PC-9 (cell line): ENCODE data around the gene PLEKHG2. TPM values are rescaled to one million over a fixed set of nuclear protein-coding genes. Genes with fewer than 3 reads are reported as not detected.
"Not testable (repeated sequence)": the region's sequence is repeated elsewhere in the genome, so short reads cannot be mapped to it uniquely, and the experiment has no call there.

Experiments
- BruUV-seq: library from RNA; stranded (reverse); fragments of 400-500 nt; replicated peaks from 2 replicates; lab custom pipeline; 2021; lab: Mats Ljungman, UMichigan
- CTCF ChIA-PET: fragments of 300-600 bp; sonication (Branson Sonifier 250); formaldehyde crosslinking; loops from one replicate; lab custom pipeline; 2022; ENCODE audit warnings: antibody characterized with exemption; lab: Charles Lee
- POLR2A ChIA-PET: fragments of 300-600 bp; sonication (Branson Sonifier 250); formaldehyde crosslinking; loops from one replicate; lab custom pipeline; 2022; ENCODE audit warnings: antibody characterized with exemption; ENCODE audit not compliant: unreplicated experiment; lab: Charles Lee
- DNase-seq, 2 experiments: peaks; one replicate each; pipeline versions ENCODE4 v3.0.0 to v3.0.0-alpha.2; 2015 to 2022; ENCODE audit warnings: mixed read lengths in 1 of 2
- H2AFZ ChIP-seq: fragments of 200-600 bp; sonication (generic); 2 replicates; pipeline ENCODE4 v1.8.1; 2017; ENCODE audit warnings: antibody characterized with exemption
- H3F3A ChIP-seq: fragments of 200-600 bp; sonication (generic); 2 replicates; pipeline ENCODE4 v1.8.1; 2017; ENCODE audit warnings: antibody characterized with exemption, mild to moderate bottlenecking, low read depth; ENCODE audit not compliant: insufficient read depth
- H3K27ac ChIP-seq: fragments of 200-600 bp; sonication (generic); 2 replicates; pipeline ENCODE4 v1.6.1; 2016; ENCODE audit warnings: mixed run types
- H3K27me3 ChIP-seq: fragments of 200-600 bp; sonication (generic); 2 replicates; pipeline ENCODE4 v1.6.1; 2016; ENCODE audit warnings: low read depth, mixed run types; ENCODE audit not compliant: insufficient read depth
- H3K36me3 ChIP-seq: fragments of 200-600 bp; sonication (generic); 2 replicates; pipeline ENCODE4 v1.6.1; 2016; ENCODE audit warnings: low read depth, mixed run types
- H3K4me1 ChIP-seq: fragments of 200-600 bp; sonication (generic); replicated peaks from 2 replicates; pipeline ENCODE4 v1.6.1; 2016; ENCODE audit warnings: mixed run types; ENCODE audit not compliant: insufficient read depth
- H3K4me2 ChIP-seq: fragments of 200-600 bp; sonication (generic); 2 replicates; pipeline ENCODE4 v1.6.1; 2017; ENCODE audit warnings: mixed run types
- H3K4me3 ChIP-seq: fragments of 200-600 bp; sonication (generic); 2 replicates; pipeline ENCODE4 v1.6.1; 2016; ENCODE audit warnings: mixed run types
- H3K79me2 ChIP-seq: fragments of 200-600 bp; sonication (generic); 2 replicates; pipeline ENCODE4 v1.6.1; 2017; ENCODE audit warnings: low read depth, mixed run types
- H3K9me2 ChIP-seq: fragments of 200-600 bp; sonication (generic); 2 replicates; pipeline ENCODE4 v1.8.1; 2017; ENCODE audit warnings: mild to moderate bottlenecking; ENCODE audit not compliant: insufficient read depth
- H3K9me3 ChIP-seq: fragments of 200-600 bp; sonication (generic); 2 replicates; pipeline ENCODE4 v1.8.1; 2016; ENCODE audit warnings: low read depth; ENCODE audit not compliant: insufficient read depth
- H4K20me1 ChIP-seq: fragments of 200-600 bp; sonication (generic); 2 replicates; pipeline ENCODE4 v1.8.1; 2017; ENCODE audit not compliant: insufficient read depth
- EZH2 ChIP-seq: fragments of 200-600 bp; sonication (generic); IDR thresholded peaks from 2 replicates; pipeline ENCODE4 v1.8.0; 2017; ENCODE audit warnings: antibody characterized with exemption, low read depth
- intact Hi-C: fragments of 100-400 bp; cut with micrococcal nuclease; formaldehyde crosslinking; loops from one replicate; pipeline ENCODE4 v1.10.0; 2022; ENCODE audit not compliant: unreplicated experiment
- total RNA-seq: library from RNA; stranded (reverse); gene quantifications from 2 replicates; pipeline ENCODE4 v1.2.3, GENCODE V29; 2021
- TF ChIP-seq, protein P1 (sequence below): fragments of 200-600 bp; sonication (generic); conservative IDR thresholded peaks from 2 replicates; pipeline ENCODE4 v1.6.1; 2017; ENCODE audit warnings: mixed run types, antibody characterized with exemption, mild to moderate bottlenecking, moderate library complexity

Gene PLEKHG2
- total RNA-seq, 1 experiment from 2014 or later: 26.1 TPM

DNA sequence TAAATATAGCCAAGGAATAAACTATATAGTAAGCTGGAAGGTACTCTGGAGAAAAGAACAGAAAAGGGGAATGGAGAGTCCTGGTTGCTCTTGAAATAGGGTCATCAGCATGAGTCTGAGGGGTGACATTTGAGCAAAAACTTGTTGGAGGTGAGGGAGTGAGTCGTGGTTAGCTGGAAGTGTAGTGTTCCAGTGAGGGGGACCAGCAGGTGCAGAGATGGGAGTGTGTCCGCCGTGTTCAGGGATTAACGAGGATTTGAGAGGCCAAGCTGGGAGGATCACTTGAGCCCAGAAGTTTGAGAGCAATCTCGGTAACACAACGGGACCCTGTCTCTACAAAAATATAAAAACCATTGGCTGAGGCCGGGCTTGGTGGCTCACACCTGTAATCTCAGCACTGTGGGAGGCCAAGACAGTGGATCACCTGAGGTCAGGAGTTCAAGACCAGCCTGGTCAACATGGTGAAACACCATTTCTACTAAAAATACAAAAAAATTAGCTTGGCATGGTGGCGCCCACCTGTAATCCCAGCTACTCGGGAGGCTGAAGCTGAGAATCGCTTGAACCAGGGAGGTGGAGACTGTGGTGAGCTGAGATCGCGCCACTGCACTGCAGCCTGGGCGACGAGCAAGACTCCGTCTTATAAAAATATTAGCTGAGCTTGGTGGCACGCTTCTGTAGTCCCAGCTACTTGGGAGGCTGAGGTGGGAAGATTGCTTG is 34.1 kb downstream of the PLEKHG2 start:
- TF ChIP-seq, protein P1, sequence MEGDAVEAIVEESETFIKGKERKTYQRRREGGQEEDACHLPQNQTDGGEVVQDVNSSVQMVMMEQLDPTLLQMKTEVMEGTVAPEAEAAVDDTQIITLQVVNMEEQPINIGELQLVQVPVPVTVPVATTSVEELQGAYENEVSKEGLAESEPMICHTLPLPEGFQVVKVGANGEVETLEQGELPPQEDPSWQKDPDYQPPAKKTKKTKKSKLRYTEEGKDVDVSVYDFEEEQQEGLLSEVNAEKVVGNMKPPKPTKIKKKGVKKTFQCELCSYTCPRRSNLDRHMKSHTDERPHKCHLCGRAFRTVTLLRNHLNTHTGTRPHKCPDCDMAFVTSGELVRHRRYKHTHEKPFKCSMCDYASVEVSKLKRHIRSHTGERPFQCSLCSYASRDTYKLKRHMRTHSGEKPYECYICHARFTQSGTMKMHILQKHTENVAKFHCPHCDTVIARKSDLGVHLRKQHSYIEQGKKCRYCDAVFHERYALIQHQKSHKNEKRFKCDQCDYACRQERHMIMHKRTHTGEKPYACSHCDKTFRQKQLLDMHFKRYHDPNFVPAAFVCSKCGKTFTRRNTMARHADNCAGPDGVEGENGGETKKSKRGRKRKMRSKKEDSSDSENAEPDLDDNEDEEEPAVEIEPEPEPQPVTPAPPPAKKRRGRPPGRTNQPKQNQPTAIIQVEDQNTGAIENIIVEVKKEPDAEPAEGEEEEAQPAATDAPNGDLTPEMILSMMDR: no peak
- TF ChIP-seq EZH2: no peak
- Histone ChIP-seq H3F3A (peaks cover 39% of the 10 kb centered on the region), H4K20me1 (peaks cover 39% of the 10 kb centered on the region), H3K27me3 (no peaks in the 10 kb centered on the region), H3K27ac (peak overlapping the region; percentile 97; the same call in 1 of the 2 replicates), H3K79me2 (peaks cover 67% of the 10 kb centered on the region), H3K4me1 (peaks cover 30% of the 10 kb centered on the region), H3K4me2 (peak overlapping the region; percentile 100), H3K36me3 (peaks cover 11% of the 10 kb centered on the region), H3K4me3 (peak overlapping the region; percentile 83), H2AFZ (no peak overlapping the region), H3K9me2 (no peaks in the 10 kb centered on the region), H3K9me3 (no peaks in the 10 kb centered on the region)
- no peak for DNase-seq
- POLR2A ChIA-PET: interaction anchor here (0.7 kb wide), 1 partner anchor 1516 kb away, joined by 6 read pairs; no protein-coding TSS in a partner anchor
- no TSS peak for BruUV-seq
- intact Hi-C loops: loop anchor here (5.0 to 10.0 kb wide), 3 partner anchors 36 to 318 kb away; partner anchors contain the start of genes MED29, PAF1 and TIMM50
- CTCF ChIA-PET: no interaction called here

DNA sequence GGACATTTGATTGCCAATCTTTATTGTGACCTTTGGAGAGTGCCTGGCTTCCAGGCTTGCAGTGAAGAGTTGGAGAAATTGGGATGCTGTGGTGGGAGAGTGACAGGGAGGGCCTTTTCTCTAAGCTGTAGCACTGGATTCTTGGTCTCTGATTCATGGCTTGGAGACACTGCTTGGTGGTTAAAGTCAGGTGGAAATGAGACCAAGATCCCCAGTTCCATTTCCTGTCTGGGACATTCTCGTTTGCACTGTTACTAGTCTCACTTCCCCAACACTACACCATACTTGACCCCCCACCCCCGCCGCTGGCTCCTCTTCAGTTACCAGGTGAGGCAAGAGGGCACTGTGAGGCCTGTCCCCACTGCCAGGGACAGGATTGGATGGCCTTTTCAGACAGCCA is 35.8 kb downstream of the PLEKHG2 start:
- TF ChIP-seq, protein P1: no peak
- no peak for TF ChIP-seq EZH2
- H3K36me3 ChIP-seq: peaks cover 24% of the 10 kb centered on the region
- H3K79me2 ChIP-seq: peaks cover 84% of the 10 kb centered on the region
- H2AFZ ChIP-seq: no peak overlapping the region
- peak; percentile 39 to 69 for DNase-seq
- H3F3A ChIP-seq: peaks cover 30% of the 10 kb centered on the region
- no peaks in the 10 kb centered on the region for H3K27me3 ChIP-seq
- POLR2A ChIA-PET: interaction anchor here (0.6 to 0.7 kb wide), 2 partner anchors 32 to 46 kb away, joined by 3 to 18 read pairs; partner anchors contain the start of gene TIMM50
- no TSS peak for BruUV-seq
- CTCF ChIA-PET: no interaction called here
- H3K27ac ChIP-seq: peak overlapping the region; percentile 43
- H3K4me3 ChIP-seq: 0 out of 2 replicates have a peak overlapping the region, but pooled peaks have one; percentile 83
- H3K9me2 ChIP-seq: no peaks in the 10 kb centered on the region
- H3K4me1 ChIP-seq: peaks cover 29% of the 10 kb centered on the region
- intact Hi-C loops: loop anchor here (5.0 to 10.0 kb wide), 3 partner anchors 34 to 317 kb away; partner anchors contain the start of genes MED29, PAF1 and TIMM50
- H4K20me1 ChIP-seq: peaks cover 46% of the 10 kb centered on the region
- no peaks in the 10 kb centered on the region for H3K9me3 ChIP-seq
- H3K4me2 ChIP-seq: peak overlapping the region; percentile 100

DNA sequence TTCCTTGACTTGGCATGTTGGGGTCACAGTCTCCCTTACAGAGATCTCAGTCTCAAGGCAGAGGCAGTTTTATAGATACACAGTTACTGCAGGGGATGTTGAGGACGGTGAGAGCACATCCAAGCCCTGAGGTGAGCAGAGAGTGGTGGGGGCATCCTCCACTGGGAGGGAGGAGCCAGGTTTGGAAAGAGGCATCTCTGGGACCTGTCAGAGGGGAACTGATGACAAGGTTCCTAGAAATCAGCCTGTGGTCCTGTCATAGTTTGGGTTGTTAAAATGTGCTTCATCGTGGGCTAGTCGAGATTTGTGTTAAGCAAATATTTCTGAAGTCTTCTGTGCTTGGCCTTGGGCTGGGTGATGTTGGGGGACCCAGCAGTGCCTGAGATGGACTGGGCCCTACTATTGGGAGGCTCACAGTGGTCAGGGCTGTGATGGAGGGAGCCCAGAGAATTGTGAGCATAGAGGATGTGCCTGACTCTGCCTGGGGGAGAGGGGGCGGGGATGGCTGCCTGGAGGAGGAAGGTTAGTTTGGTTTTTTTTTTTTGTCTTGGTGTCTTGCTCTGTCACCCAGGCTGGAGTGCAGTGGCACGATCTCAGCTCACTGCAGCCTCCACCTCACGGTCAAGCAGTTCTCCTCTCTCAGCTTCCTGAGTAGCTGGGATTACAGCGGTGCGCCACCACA is 36.8 kb downstream of the PLEKHG2 start:
- H3K4me3 ChIP-seq: no peak overlapping the region
- H2AFZ ChIP-seq: no peak overlapping the region
- BruUV-seq: no TSS peak
- TF ChIP-seq, protein P1: no peak
- TF ChIP-seq EZH2: no peak
- no peak for DNase-seq
- peaks cover 24% of the 10 kb centered on the region for H3K4me1 ChIP-seq
- peaks cover 31% of the 10 kb centered on the region for H3K36me3 ChIP-seq
- ChIA-PET POLR2A (interaction anchor here (0.6 to 0.7 kb wide), 2 partner anchors 10 to 45 kb away, joined by 3 read pairs; no protein-coding TSS in a partner anchor), CTCF (no interaction called here)
- H3K79me2 ChIP-seq: peaks cover 85% of the 10 kb centered on the region
- H3K27me3 ChIP-seq: no peaks in the 10 kb centered on the region
- intact Hi-C loops: loop anchor here (5.0 to 10.0 kb wide), 3 partner anchors 33 to 316 kb away; partner anchors contain the start of genes MED29, PAF1 and TIMM50
- H3K9me3 ChIP-seq: no peaks in the 10 kb centered on the region
- H3K27ac ChIP-seq: no peak overlapping the region
- peaks cover 53% of the 10 kb centered on the region for H4K20me1 ChIP-seq
- H3K4me2 ChIP-seq: no peak overlapping the region
- no peaks in the 10 kb centered on the region for H3K9me2 ChIP-seq
- peaks cover 22% of the 10 kb centered on the region; the same call in 1 of the 2 replicates for H3F3A ChIP-seq

DNA sequence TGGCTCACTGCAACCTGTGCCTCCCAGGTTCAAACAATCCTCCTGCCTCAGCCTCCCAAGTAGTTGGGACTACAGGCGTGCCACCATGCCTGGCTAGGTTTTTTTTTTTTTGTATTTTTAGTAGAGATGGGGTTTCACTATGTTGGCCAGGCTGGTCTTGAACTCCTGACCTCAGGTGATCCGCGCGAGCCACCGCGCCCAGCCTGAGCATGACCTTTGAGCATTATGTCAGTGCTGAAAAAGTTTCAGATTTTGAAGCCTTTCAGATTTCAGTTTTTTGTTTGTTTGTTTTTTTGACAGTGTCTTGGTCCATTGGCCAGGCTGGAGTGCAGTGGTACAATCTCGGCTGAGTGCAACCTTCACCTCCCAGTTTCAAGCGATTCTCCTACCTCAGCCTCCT is 38.8 kb downstream of the PLEKHG2 start:
- Histone ChIP-seq H3K79me2 (peaks cover 76% of the 10 kb centered on the region), H3K4me1 (peaks cover 24% of the 10 kb centered on the region), H3F3A (peaks cover 17% of the 10 kb centered on the region; the same call in 1 of the 2 replicates), H4K20me1 (peaks cover 68% of the 10 kb centered on the region), H3K36me3 (peaks cover 37% of the 10 kb centered on the region)
- DNase-seq, H3K27ac ChIP-seq, H3K4me3 ChIP-seq, H3K27me3 ChIP-seq, BruUV-seq, H3K9me2 ChIP-seq, POLR2A ChIA-PET, H3K4me2 ChIP-seq, H2AFZ ChIP-seq, H3K9me3 ChIP-seq, intact Hi-C loops, CTCF ChIA-PET: not testable (repeated sequence)
